A549 treated with Hydrocortisone at 1 μM for 4 hours (cell line): Measurements from ENCODE around the gene C5orf47. TPM values are rescaled to one million over a fixed set of nuclear protein-coding genes. Genes with fewer than 3 reads are reported as not detected.

Source experiments
- total RNA-seq: library from RNA; stranded (reverse); fragments of 200-300 nt; extraction: Qiagen RNA extraction; gene quantifications from 5 replicates; pipeline ENCODE4 v1.2.3, GENCODE V29; 2022

The C5orf47 gene, protein sequence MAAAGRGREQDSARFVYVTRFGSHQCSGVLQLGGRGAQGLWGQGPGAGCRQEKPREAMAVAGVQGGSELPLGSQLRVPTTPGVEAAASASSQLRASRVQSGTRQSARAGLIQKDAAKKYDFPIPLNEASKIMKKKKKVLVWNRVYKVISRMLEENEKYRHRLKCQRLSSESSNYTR
- 0.03 to 0.17 TPM in 2 of 5 replicates, not detected in the others for total RNA-seq

DNA sequence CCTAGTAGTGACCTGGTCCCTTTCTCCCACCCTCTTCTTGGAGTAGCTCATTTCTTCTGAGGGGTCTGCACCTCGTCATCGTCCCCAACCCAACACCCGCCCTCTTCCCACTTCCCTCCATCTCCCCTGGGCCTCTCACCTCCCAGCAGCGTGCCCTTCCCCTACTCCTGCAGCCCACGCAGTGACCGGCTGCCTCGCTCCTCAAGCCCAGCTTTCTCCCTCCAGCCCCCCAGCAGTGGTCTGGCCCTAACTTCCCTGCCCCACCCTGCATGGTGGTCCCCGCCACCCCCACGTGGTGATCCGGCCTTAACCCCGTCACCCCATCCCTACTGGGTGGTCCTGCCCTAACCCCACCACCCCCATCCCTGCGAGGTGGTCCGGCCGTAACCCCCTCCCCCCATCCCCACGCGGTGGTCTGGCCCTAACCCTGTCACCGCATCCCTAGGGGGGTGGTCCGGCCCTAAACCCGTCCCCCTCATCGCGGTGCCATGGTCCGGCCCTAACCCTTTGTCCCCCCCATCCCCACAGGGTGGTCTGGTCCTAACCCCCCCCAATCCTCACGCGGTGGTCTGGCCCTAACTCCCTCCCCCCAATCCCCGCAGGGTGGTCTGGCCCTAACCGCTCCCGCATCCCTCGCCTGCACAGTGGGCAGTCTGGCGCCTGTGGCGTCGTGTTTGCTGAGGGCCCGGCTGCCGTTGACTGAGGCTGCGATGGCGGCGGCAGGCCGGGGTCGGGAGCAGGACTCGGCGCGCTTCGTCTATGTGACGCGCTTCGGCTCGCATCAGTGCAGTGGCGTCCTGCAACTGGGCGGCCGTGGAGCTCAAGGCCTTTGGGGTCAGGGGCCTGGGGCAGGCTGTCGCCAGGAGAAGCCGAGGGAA, at the start of gene C5orf47:
TSS of gene C5orf47 (plus strand) at position 617 of the 878 bp plus-strand sequence. CDS start at position 711, 94 bp downstream.

DNA sequence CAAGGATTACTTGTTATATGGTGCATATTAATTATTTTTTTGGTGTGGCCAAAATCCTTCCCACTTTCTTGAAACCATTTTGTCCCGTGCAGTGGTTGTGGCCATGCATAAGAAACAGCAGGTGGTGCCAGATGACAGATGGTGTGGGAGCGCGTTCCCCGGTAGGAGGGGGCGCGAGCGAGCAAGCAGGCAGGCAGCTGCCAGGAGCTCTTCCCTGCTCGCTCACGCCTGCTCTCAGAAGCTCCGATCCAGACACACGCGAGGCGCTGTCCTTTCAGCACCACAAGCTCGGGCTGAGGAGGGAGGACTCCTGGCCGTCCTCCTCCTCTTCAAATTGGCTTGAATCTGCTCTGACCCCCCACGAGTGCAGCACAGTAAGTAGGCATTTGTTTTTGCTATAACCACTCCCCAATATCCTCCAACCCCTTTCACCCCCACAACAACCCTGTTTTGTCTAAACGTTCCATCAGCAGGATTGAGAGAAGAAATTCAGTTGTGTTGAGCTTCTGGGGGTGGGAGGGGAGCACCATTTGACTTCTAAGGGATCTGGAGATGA, 56.6 kb downstream of the C5orf47 start, which contains the start of gene NSG2:
TSS of gene NSG2 (plus strand) at position 237 of the 556 bp plus-strand sequence. CDS start 1,050 bp downstream, outside the sequence.

Other genes starting within 250 kb of the C5orf47 start
- 18.7 to 31.5 TPM (median 25.9 TPM) in 5 replicates for gene CPEB4, start 100.8 kb upstream of the C5orf47 start, total RNA-seq
- 0.05 TPM in 1 of 5 replicates, not detected in the others for gene NSG2, start 56.5 kb downstream of the C5orf47 start, total RNA-seq